ENCODE results near the gene MYO7A.
A peak's percentile ranks its signal among the peaks of the same experiment; 100 is the strongest.

MYO7A gene

DNA sequence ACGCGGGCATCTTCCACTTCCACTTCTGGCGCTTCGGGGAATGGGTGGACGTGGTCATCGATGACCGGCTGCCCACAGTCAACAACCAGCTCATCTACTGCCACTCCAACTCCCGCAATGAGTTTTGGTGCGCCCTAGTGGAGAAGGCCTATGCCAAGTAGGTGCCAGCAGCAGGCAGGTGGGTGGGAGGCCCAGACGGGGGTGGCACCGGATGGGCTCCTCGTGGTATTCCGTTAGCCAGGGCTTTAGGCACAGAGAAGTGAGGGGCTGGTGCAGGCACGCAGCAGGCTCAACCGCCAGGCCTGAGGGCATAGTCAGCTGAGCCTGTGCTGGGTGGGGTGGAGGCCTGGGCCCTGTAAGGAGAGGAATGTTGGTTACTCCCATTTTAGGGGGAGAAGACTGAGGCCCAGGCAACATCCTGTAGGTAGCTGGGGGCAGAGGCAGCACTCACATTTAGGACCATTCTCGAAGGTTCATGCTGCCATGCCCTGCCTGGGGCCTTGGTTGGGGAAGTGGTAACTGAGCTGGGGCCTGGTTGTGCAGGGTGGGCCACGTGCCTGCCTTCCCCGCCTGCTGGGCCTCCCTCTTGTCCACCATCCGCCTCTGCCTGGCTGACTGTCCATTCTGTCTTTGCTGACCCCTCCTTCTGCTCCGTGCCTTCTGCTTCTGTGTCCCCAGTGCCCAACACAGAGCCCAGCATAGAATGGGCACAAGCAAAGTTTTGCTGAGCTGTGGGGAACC, 15.2 kb upstream of the MYO7A start:
- no peak for DNase-seq

- DNase-seq = no peak
Observed at GRCh38 chr11:77113382-77114088, 14.5 kb upstream of the MYO7A start.

DNA sequence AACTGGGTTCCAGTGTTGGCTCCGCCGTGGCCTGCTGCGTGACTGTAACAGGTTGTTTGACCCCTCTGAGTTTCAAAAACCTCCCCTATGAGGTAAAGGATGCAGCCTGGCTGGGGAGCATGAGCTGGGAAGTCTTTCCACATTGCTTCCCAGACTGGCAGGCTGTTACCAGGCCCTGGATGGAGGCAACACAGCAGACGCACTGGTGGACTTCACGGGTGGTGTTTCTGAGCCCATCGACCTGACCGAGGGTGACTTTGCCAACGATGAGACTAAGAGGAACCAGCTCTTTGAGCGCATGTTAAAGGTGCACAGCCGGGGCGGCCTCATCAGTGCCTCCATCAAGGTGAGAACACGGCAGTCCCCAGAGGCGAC, 14.0 kb upstream of the MYO7A start:
- DNase-seq = no peak

DNA sequence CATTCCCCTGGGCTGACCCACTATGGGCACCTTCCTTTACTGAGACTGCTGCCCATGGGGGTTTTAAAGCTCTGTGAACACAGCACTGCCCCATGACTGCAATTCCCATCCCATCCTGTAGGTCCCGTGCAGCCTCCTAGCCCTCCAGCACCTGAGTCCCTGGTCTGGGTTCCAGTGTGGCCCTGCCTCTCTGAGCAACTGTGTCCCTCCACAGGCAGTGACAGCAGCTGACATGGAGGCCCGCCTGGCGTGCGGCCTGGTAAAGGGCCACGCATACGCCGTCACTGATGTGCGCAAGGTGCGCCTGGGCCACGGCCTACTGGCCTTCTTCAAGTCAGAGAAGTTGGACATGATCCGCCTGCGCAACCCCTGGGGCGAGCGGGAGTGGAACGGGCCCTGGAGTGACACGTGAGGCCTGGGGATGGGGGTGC, 12.8 kb upstream of the MYO7A start:
- DNase-seq = no peak

- no peak for DNase-seq
Observed at GRCh38 chr11:77115956-77116355, 12.1 kb upstream of the MYO7A start.

GRCh38 chr11:77117492-77117891, 10.6 kb upstream of the MYO7A start:
- no peak for DNase-seq

DNA sequence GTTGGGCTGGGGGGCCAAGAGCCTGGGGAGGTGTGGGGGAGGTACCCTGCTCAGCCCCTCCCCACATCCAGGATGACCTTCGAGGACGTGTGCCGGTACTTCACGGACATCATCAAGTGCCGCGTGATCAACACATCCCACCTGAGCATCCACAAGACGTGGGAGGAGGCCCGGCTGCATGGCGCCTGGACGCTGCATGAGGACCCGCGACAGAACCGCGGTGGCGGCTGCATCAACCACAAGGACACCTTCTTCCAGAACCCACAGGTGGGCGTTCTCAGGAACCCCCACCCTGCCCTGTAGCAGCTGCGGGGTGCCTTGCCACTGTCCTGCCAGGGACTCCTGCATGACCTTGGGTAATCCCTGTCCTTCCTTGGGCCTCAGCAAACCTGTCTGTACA, 10.0 kb upstream of the MYO7A start:
- DNase-seq = no peak

DNA sequence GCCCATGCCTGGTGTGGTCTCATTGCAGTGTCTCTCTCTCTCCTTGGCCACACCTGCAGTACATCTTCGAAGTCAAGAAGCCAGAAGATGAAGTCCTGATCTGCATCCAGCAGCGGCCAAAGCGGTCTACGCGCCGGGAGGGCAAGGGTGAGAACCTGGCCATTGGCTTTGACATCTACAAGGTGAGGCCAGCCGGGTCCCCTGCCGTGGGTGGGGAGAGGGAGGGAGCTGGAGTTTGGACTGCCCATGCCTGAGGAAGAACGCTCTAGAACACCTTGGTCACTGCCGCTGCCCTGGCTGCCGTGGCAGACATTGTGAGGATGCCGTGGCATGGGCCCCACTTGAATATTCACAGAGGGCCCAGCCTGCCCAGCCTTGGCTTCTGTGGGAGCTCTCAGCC, 9.1 kb upstream of the MYO7A start:
- no peak for DNase-seq

DNA sequence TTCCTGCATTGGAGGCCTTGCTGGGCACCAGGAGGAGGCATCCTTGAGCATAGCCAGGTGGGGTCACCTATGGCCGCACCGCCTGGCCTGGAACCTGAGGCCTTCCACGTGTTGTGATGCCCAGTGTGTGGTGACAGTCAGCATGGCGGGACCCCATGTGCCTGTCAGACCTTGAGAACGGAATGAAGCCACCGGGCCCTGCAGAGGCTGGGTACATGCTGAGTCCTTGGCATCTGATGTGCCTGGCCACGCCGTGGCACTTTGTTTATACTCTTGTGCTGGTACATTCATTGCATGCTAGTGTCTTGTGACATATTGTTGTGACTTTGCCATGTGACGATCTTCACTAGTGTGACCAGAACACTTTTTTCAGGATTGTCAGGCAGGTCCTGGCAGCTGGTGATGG, 8.5 kb upstream of the MYO7A start:
- DNase-seq = no peak

DNA sequence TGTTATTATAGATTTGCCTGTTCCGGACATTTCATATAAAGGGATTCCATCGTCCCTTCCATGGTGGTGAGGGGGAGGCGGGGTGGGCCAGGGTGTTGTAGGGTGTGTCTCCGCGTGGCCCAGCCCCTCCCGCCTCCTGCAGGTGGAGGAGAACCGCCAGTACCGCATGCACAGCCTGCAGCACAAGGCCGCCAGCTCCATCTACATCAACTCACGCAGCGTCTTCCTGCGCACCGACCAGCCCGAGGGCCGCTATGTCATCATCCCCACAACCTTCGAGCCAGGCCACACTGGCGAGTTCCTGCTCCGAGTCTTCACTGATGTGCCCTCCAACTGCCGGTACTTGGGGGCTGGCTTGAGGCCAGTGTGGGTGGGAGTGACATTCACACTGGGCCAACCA, 7.5 kb upstream of the MYO7A start:
- DNase-seq = no peak

DNA sequence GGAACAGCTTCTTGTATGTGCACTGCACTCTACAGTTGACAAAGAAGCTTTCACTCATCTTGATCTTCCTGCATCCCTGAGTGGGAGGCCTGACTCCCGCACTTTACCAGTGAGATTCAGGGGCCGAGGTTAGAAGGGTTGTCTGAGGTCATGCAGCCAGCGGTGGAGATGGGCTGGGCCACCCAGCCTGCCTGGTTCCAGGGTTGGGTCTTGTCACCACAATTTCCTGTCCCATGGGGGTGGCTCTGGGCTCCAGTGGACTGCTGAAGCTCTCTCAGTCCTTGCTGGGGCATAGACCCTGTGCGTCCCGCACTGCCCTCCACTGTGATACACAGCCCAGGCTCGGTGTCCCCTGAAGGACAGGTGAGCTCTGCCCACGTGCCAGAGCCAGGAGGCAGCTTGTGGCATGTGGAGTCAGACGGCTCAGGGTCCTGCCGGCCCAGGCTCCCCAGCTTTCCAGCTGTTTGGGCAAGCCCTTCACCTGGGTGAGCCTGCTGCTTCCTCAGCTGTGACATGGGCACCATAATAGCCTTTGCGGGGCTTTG, 6.9 kb upstream of the MYO7A start:
- DNase-seq = no peak

DNA sequence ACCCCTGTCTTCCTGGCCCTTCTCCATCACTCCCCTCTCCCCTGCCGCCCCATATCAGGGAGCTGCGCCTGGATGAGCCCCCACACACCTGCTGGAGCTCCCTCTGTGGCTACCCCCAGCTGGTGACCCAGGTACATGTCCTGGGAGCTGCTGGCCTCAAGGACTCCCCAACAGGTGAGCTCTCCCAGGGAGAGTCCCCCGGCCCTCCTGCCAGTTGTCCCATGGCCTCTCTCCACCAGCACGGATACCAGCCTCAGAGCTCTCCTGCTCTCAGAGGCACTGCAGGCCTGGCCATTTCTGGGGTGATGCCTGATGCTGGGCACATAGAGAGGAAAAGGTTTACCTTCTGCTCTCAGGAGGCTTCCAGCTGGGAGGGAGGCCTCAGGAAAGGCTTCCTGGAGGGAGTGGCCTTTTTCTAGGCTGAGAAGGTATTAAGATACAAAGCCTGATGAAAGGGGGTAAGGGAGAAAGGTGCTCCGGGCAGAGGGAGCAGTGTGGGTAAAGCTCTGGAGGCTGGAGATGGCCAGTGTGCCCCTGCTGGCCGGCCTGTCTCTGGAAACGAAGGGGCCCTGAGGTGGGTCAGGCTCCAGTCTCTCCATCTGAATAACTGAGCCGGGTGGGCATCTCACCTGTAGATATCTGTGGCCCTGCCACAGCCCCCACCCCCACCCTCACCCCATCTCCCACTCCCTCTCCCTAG, 6.0 kb upstream of the MYO7A start:
- no peak for DNase-seq

DNA sequence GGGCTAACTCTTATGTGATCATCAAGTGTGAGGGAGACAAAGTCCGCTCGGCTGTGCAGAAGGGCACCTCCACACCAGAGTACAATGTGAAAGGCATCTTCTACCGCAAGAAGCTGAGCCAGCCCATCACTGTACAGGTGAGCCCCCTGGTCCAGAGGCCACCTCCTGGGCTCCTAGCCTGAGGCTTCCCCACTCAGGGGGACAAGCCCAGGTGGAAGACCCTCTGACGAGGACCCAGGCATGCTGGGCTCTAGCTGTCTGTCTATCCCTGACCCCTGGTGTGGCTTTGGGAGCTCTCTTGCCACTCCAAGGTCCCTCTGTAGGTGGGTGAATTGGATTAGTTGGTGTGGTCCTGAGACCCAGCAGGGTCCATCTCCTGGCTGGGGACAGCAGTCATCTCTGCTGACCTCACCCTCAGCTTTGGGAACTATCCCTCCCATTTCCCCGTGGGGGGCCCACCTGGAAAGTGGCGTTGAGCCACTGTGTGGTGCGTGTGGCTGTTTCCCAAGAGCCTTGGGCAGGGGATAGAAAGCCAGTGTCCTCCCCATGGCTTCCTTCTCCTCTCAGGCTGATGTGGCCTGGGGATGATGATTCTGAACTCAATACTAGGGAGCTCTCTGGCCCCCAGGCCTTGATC, 5.4 kb upstream of the MYO7A start:
- DNase-seq = no peak

GRCh38 chr11:77123591-77123990, 4.5 kb upstream of the MYO7A start:
- DNase-seq = no peak

DNA sequence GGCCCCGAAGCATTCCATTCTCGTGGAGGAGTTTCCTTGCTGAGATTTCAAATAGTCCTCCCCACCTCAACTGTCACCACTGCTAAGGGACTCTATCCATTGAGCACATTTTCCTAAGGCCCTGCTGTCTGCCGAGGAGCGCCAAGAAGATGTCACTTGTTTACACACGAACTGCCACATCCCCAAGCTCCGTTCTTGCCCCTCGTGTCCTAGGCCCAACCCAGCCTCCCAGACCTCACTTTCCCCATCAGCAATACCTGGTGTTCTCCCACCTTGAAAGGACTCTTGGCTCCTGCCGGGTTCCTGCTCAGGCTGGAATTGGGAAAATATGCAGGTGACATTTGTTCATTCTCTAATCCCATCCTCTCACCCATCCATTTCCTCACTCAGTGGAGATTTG, 4.0 kb upstream of the MYO7A start:
- no peak for DNase-seq

GRCh38 chr11:77124488-77124887, 3.6 kb upstream of the MYO7A start:
- no peak for DNase-seq

- no peak for DNase-seq
Observed at GRCh38 chr11:77125191-77125590, 2.9 kb upstream of the MYO7A start.

DNA sequence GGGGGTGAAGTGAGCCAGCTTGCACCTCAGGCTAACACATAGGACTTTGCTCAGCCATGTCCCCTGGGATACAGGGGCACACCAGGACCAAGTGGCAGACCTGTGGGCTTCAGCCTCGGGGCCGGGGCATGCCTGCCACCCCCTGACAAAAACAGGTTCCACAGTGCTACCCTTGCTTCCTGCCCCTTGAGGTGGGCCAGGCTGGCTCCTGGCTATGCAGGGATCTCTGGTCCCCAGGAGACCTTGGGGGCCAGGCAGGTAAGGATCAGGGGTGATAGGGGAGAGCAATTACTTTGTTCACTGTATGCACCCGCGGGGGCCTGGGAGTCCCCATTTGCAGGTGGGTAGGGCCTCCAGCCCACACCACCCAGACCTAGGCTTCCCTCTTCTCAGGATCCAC, 2.4 kb upstream of the MYO7A start:
- DNase-seq = no peak

DNA sequence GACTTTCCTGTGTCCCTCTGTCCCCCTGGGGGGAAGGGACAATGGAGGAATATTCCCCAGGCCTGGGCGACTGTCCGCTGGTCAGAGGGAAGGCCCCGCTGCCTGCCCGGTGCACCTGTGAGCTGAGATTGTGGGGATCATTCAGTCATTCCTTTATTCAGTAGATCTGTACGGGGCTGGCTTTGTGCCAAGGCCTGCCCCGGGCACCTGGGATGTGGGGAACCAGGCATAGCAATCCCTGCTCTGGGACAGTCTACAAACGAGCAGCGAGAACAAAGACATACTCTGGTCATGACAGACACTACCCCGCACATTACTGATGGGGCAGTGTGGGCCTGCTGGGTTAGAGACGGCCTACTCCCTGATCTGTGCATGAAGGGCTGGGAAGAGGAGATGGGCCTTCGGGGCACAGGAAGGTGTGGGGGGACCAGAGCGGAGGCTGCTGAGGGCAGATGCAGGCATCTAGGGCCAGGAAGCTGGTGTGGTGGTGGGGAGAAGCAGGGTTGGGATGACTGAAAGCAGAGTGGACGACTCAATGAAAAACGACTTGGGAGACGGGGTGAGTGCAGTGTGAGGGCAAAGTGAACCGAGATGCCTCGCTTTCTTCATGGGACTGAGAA, 1.8 kb upstream of the MYO7A start:
- DNase-seq = no peak

DNA sequence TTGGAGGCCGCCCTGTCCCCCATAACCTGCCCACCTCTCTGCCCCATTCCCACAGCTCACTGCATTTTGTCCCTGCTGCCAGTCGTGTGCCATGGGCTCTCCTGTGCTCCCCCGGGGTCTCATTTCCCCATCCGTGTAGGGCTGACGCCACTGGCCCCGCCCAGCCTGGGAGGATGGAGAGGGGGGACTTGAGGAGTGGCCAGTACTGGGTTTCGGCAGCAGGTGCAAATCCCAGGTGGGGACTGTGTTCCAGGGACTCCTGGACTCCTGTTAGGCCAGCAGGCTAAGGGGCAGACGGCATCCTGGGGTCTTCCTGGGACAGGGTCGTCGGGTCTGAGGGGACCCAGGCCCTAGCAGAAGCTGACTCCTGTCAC, 1.2 kb upstream of the MYO7A start:
- DNase-seq = no peak

DNA sequence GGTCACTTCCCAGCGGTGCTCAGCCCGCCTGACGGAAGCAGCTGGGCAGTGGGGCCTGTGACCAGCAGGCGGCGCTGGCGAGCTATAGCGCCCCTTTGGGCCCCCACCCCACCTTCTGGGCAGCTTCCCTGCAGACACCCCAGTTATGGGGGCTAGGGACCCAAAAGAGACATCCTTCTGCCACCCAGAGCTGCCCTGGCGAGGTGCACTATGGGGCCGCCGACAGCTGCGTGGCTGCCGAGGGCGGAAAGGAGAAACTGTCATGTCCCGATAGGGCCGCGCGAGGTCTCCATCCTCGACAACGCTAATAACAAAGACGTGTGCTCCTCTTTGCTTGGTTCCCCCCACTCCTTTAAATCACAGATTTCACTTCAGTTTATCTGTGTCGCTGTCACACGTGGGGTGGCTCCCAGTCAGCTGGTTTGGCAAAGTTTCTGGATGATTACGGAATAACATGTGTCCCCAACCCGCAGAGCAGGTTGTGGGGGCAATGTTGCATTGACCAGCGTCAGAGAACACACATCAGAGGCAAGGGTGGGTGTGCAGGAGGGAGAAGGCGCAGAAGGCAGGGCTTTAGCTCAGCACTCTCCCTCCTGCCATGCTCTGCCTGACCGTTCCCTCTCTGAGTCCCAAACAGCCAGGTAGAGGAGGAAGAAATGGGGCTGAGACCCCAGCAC, 673 bp upstream of the MYO7A start:
- peak; percentile 74 for DNase-seq
